ENCODE measurements around the gene C1orf50.

DNA sequence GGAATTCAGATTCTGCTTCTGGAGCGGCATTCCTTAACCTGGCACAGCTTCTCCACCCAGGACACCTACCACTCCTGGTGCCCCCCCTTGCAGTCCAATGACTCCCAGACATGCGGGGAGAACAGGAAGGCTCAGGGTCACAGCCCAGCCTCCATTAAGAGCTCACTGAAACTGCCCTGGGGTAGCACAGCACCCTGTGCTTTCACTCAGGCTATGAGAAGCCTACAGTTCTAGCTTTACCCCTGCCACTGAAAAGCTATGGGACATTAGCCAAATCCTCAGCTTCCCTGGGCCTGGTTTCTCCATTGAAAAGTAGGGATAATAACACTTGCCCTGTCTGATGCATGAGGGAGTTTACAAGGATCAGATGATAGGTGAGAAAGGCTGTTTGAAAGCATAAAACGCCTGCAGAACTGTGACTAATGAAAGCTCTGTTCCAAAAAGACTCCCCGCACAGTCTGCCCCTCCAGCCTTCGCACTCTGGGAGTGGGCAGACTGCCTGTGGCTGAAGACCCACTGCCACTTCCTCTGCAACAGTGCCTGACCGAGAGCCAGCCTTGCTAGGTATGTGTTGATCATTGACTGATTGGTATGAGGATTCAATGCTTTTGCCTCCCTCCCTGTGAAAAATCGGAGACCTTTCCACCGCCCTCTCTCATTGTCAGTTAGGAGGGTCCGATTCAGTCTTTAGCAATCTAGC, 24.3 kb upstream of the C1orf50 start:
- TF ChIP-seq ZNF501 (tag by site-specific recombination; IDR thresholded peaks at IDR 0.05): no peak
- TF ChIP-seq, protein P1, sequence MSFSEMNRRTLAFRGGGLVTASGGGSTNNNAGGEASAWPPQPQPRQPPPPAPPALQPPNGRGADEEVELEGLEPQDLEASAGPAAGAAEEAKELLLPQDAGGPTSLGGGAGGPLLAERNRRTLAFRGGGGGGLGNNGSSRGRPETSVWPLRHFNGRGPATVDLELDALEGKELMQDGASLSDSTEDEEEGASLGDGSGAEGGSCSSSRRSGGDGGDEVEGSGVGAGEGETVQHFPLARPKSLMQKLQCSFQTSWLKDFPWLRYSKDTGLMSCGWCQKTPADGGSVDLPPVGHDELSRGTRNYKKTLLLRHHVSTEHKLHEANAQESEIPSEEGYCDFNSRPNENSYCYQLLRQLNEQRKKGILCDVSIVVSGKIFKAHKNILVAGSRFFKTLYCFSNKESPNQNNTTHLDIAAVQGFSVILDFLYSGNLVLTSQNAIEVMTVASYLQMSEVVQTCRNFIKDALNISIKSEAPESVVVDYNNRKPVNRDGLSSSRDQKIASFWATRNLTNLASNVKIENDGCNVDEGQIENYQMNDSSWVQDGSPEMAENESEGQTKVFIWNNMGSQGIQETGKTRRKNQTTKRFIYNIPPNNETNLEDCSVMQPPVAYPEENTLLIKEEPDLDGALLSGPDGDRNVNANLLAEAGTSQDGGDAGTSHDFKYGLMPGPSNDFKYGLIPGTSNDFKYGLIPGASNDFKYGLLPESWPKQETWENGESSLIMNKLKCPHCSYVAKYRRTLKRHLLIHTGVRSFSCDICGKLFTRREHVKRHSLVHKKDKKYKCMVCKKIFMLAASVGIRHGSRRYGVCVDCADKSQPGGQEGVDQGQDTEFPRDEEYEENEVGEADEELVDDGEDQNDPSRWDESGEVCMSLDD (tag by site-specific recombination; IDR thresholded peaks at IDR 0.05): no peak
- TF ChIP-seq, protein P2, sequence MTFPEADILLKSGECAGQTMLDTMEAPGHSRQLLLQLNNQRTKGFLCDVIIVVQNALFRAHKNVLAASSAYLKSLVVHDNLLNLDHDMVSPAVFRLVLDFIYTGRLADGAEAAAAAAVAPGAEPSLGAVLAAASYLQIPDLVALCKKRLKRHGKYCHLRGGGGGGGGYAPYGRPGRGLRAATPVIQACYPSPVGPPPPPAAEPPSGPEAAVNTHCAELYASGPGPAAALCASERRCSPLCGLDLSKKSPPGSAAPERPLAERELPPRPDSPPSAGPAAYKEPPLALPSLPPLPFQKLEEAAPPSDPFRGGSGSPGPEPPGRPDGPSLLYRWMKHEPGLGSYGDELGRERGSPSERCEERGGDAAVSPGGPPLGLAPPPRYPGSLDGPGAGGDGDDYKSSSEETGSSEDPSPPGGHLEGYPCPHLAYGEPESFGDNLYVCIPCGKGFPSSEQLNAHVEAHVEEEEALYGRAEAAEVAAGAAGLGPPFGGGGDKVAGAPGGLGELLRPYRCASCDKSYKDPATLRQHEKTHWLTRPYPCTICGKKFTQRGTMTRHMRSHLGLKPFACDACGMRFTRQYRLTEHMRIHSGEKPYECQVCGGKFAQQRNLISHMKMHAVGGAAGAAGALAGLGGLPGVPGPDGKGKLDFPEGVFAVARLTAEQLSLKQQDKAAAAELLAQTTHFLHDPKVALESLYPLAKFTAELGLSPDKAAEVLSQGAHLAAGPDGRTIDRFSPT (tag by site-specific recombination; IDR thresholded peaks at IDR 0.05): no peak
- no peak for TF ChIP-seq ZNF302 (tag by site-specific recombination; IDR thresholded peaks at IDR 0.05; ENCODE audit: low read depth)
- TF ChIP-seq HOXA7 (CRISPR knock-in tag; IDR thresholded peaks at IDR 0.05; ENCODE audit: borderline replicate concordance): no peak
